Stimulated activated naive CD8-positive, alpha-beta T cell treated with anti-CD3 and anti-CD28 coated beads, Interleukin-15, amount 100 ng/mL, for 72 hours (primary cell): Measurements from ENCODE around the gene SEMA3B.
"Not testable (repeated sequence)": the region's sequence is repeated elsewhere in the genome, so short reads cannot be mapped to it uniquely, and the experiment has no call there.

Experiments used
- ATAC-seq: fragments of 150-1000 bp; cut with Tn5 transposase; 2 replicates; pipeline ENCODE4 v1.10.0; 2021; ENCODE audit warnings: mild to moderate bottlenecking, moderate library complexity
- DNase-seq, 2 donors: peaks; one replicate each; pipeline ENCODE4 v3.0.0; 2021 to 2022
- H3K27ac Mint-ChIP-seq, 2 donors: one replicate each; pipeline ENCODE4 v1.8.0; 2022; ENCODE audit warnings: mild to moderate bottlenecking in 2 of 2, mixed read lengths in 2 of 2, moderate library complexity in 2 of 2
- H3K27me3 Mint-ChIP-seq: one replicate; pipeline ENCODE4 v1.8.0; 2022; ENCODE audit warnings: mixed read lengths
- H3K4me1 Mint-ChIP-seq: one replicate; pipeline ENCODE4 v1.8.0; 2022; ENCODE audit warnings: mild to moderate bottlenecking, mixed read lengths
- H3K4me3 Mint-ChIP-seq, 2 donors: one replicate each; pipeline ENCODE4 v1.8.0; 2022; ENCODE audit warnings: mild to moderate bottlenecking in 2 of 2, mixed read lengths in 2 of 2, moderate library complexity in 1 of 2
- H3K9me3 Mint-ChIP-seq, 2 donors: one replicate each; pipeline ENCODE4 v1.8.0; 2022; ENCODE audit warnings: mixed read lengths in 2 of 2

The SEMA3B gene

GRCh38 chr3:50233176-50233575 lies 35.8 kb upstream of the SEMA3B start:
- H3K4me1 Mint-ChIP-seq: peaks cover 38% of the 10 kb centered on the region
- no peaks in the 10 kb centered on the region for H3K27me3 Mint-ChIP-seq
- DNase-seq (no peak), ATAC-seq (no peak)
- H3K27ac Mint-ChIP-seq: no peak overlapping the region
- H3K4me3 Mint-ChIP-seq: no peak overlapping the region
- H3K9me3 Mint-ChIP-seq: no peaks in the 10 kb centered on the region

DNA sequence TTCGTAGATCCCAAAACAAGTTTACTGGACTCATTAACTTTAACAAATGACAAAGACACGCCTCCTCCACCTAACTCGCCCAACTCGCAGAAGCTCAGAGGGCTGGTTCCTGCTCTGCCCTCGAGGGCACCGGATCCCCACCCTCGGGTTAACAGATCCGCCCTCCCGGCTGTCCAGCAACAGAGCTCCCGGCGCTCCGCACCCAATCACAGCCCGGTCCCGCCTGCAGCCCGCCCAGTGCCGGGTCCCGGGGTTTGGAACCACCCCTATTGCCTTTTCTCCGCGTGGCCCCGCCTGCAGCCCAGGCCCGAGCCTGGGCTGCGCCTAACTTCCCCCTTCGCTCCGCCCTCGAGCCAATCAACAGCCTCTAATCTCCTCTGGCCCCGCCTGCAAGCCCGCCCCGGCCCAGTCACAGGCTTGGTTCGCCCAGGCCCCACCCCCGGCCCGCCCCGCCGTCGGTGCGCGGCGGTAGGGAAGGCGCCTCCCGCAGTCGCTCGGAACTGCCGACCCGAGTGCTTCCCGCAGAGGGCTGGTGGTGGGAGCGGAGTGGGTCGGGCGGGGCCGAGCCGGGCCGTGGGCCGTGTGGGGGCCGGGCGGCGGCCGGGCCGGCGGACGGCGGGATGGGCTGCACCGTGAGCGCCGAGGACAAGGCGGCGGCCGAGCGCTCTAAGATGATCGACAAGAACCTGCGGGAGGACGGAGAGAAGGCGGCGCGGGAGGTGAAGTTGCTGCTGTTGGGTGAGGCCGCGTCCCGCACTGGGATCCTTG lies 33.0 kb upstream of the SEMA3B start, which contains the start of gene GNAI2:
Gene GNAI2, plus strand, starts transcription at position 489 of the 768 bp plus-strand sequence. Its CDS starts 132 bp downstream, at position 621.
- Mint-ChIP-seq H3K27ac (peak within 1 kb of the TSS; percentile 96 to 97), H3K27me3 (no peaks in the 10 kb centered on the region), H3K9me3 (no peaks in the 10 kb centered on the region), H3K4me3 (peak within 1 kb of the TSS; percentile 88 to 97), H3K4me1 (peaks cover 57% of the 10 kb centered on the region)
- peak; percentile 99 for DNase-seq
- ATAC-seq: peak; percentile 94

- no peaks in the 10 kb centered on the region for H3K9me3 Mint-ChIP-seq
- peak overlapping the region; percentile 96 to 97 for H3K27ac Mint-ChIP-seq
- peak overlapping the region; percentile 88 to 97 for H3K4me3 Mint-ChIP-seq
- H3K27me3 Mint-ChIP-seq: no peaks in the 10 kb centered on the region
- no peak for DNase-seq
- no peak for ATAC-seq
- peaks cover 64% of the 10 kb centered on the region for H3K4me1 Mint-ChIP-seq
Observed at GRCh38 chr3:50236484-50237132, 32.3 kb upstream of the SEMA3B start.

- Mint-ChIP-seq H3K4me3 (peak overlapping the region; percentile 88 to 97), H3K4me1 (peaks cover 70% of the 10 kb centered on the region), H3K9me3 (no peaks in the 10 kb centered on the region), H3K27me3 (no peaks in the 10 kb centered on the region), H3K27ac (peak overlapping the region; percentile 96 to 97)
- DNase-seq (peak; percentile 39 to 45), ATAC-seq (no peak)
Observed at GRCh38 chr3:50237133-50237651, 31.8 kb upstream of the SEMA3B start.

GRCh38 chr3:50237754-50238548 lies 31.0 kb upstream of the SEMA3B start:
- Mint-ChIP-seq H3K4me1 (peaks cover 71% of the 10 kb centered on the region), H3K27ac (peak overlapping the region; percentile 96 to 97), H3K4me3 (peak overlapping the region; percentile 88 to 97), H3K27me3 (no peaks in the 10 kb centered on the region), H3K9me3 (no peaks in the 10 kb centered on the region)
- peak; percentile 85 to 89 for DNase-seq
- ATAC-seq: peak; percentile 65

- H3K27ac Mint-ChIP-seq: peak overlapping the region in 1 of 2 donors; percentile 96
- H3K27me3 Mint-ChIP-seq: no peaks in the 10 kb centered on the region
- peaks cover 71% of the 10 kb centered on the region for H3K4me1 Mint-ChIP-seq
- DNase-seq (no peak), ATAC-seq (no peak)
- H3K4me3 Mint-ChIP-seq: peak overlapping the region; percentile 88 to 97
- no peaks in the 10 kb centered on the region for H3K9me3 Mint-ChIP-seq
Observed at GRCh38 chr3:50238549-50239026, 30.4 kb upstream of the SEMA3B start.

- DNase-seq (no peak), ATAC-seq (no peak)
- H3K9me3 Mint-ChIP-seq: no peaks in the 10 kb centered on the region
- no peaks in the 10 kb centered on the region for H3K27me3 Mint-ChIP-seq
- peaks cover 80% of the 10 kb centered on the region for H3K4me1 Mint-ChIP-seq
- H3K4me3 Mint-ChIP-seq: peak overlapping the region; percentile 49 to 88
- peak overlapping the region; percentile 79 to 89 for H3K27ac Mint-ChIP-seq
Observed at GRCh38 chr3:50239649-50240048, 29.3 kb upstream of the SEMA3B start.

DNA sequence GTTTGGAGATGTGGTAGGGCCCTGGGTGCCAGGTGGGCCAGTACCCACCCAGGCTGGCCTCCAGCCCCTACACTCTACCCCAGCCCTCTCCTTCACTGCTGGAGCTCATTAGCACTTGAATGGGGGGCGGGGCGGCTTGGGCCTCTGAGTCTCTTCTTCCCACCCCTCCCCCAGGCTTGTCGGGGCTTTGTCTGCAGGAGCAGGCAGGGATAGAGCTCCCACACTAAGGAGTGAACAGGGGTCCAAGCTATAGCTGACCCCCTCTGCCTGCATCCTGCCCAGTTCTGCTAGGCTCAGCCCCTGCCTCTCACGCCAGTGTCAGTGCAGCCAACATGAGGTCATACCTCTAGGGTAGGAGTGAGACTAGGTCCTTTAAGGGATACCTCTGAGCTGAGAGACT lies 27.8 kb upstream of the SEMA3B start:
- peaks cover 84% of the 10 kb centered on the region for H3K4me1 Mint-ChIP-seq
- no peaks in the 10 kb centered on the region for H3K27me3 Mint-ChIP-seq
- peak overlapping the region; percentile 79 to 85 for H3K4me3 Mint-ChIP-seq
- ATAC-seq (no peak), DNase-seq (no peak)
- peak overlapping the region in 1 of 2 donors; percentile 94 for H3K27ac Mint-ChIP-seq
- no peaks in the 10 kb centered on the region for H3K9me3 Mint-ChIP-seq

DNA sequence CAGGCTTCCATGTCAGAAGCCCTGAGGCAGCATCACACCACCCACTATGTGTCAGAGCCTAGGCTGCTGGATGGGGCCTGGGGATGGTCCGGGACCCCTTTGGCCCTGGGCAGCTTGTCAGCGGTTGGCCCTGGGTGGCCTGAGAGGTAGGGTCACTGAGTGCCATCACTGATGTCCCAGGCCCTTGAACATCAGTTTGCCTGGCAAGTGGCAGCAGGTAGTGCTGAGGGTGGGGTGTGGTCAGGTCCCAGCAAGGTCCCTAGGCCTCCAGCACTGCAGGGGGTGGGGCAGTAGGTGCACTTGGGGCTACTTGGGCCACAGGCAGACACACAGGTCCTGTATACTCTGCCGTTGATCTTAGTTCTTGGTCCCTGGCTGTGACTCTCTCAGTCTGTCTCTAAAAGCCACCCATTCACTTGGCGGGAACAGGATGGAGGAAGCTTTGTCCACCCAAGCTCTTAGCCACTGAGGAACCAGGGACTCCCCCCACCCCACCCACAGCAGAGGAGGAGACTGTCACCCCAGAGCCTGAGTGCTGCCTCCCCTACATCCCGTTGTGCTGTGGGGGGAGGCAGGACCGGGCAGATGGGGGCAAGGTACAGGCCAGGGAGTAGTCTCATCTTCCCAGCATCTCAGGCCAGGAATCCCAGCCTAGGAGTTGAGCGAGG lies 27.1 kb upstream of the SEMA3B start:
- H3K27ac Mint-ChIP-seq: peak overlapping the region in 1 of 2 donors; percentile 78
- H3K4me3 Mint-ChIP-seq: peak overlapping the region; percentile 79 to 85
- no peak for ATAC-seq
- no peaks in the 10 kb centered on the region for H3K27me3 Mint-ChIP-seq
- no peak for DNase-seq
- peaks cover 91% of the 10 kb centered on the region for H3K4me1 Mint-ChIP-seq
- H3K9me3 Mint-ChIP-seq: no peaks in the 10 kb centered on the region

- DNase-seq: no peak
Observed at GRCh38 chr3:50242381-50242770, 26.6 kb upstream of the SEMA3B start.

DNA sequence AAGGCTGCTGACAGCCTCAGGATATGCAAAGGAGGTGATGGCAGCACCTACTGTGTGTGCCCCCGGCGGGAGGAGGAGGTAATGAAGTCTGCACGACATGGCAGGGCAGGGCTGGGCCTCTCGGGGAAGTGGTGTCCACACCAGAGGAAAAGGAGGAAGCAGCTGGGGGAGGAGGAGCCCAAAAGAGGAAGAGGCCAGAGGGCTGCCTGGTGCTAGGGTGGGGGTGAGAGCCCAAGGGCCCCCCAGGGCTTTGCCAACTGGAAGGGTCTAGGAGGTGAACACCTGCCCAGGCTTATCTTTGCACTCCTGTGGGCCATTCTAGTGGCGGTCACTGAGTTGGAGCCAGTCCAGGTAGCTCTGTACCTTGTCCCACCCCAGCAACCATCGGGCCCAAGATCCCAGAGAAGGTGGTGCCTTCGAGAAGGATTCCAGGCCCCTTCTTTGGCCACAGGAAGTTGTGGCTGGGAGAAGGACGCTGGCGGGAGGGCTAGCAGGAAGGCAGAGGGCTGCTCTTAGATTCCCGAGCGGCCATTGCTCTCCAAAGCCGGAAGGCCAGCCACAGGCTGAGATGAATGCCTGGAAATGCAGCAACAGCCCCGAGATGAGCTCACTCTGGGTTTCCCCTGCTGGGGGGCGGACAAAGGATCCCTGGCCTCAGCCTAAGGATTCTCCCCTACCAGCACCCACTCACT lies 25.9 kb upstream of the SEMA3B start:
- peak overlapping the region; percentile 77 to 93 for H3K27ac Mint-ChIP-seq
- peaks cover 98% of the 10 kb centered on the region for H3K4me1 Mint-ChIP-seq
- peak overlapping the region; percentile 79 to 85 for H3K4me3 Mint-ChIP-seq
- ATAC-seq: no peak
- H3K9me3 Mint-ChIP-seq: no peaks in the 10 kb centered on the region
- H3K27me3 Mint-ChIP-seq: no peaks in the 10 kb centered on the region
- DNase-seq: peak in 1 of 2 donors; percentile 54

More at GRCh38 chr3:50242381-50242770, 26.6 kb upstream of the SEMA3B start:
- no peaks in the 10 kb centered on the region for H3K27me3 Mint-ChIP-seq
- H3K27ac Mint-ChIP-seq: peak overlapping the region; percentile 77 to 93
- H3K4me1 Mint-ChIP-seq: peaks cover 96% of the 10 kb centered on the region
- ATAC-seq: no peak
- H3K4me3 Mint-ChIP-seq: peak overlapping the region; percentile 79 to 85
- no peaks in the 10 kb centered on the region for H3K9me3 Mint-ChIP-seq

DNA sequence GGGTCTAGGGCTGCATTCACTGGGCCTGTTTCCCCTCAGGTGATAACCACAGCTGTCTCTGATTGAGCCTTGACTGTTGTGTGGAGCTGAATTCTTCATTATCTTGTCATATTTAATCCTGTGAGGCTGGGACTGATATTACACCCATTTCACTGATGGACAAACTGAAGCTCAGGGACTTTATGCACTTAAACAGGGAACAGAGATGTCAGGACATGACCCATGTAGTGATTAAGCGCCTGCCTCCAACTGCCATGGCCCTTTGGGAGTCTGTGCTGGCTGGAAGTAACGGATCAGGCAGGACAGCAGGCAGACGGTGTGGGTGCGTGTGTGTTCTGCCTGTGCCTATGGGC lies 25.4 kb upstream of the SEMA3B start:
- H3K4me3 Mint-ChIP-seq: peak overlapping the region; percentile 42 to 71
- H3K27me3 Mint-ChIP-seq: no peaks in the 10 kb centered on the region
- peaks cover 97% of the 10 kb centered on the region for H3K4me1 Mint-ChIP-seq
- no peaks in the 10 kb centered on the region for H3K9me3 Mint-ChIP-seq
- DNase-seq: no peak
- H3K27ac Mint-ChIP-seq: peak overlapping the region; percentile 75 to 95
- ATAC-seq: no peak

GRCh38 chr3:50244813-50245212 lies 24.1 kb upstream of the SEMA3B start:
- not testable (repeated sequence) for H3K9me3 Mint-ChIP-seq, H3K27me3 Mint-ChIP-seq, ATAC-seq, DNase-seq
- H3K4me3 Mint-ChIP-seq: peak overlapping the region; percentile 86 to 91
- H3K4me1 Mint-ChIP-seq: peaks cover 96% of the 10 kb centered on the region
- peak overlapping the region; percentile 40 to 59 for H3K27ac Mint-ChIP-seq

- DNase-seq: no peak
- H3K9me3 Mint-ChIP-seq: no peaks in the 10 kb centered on the region
- no peaks in the 10 kb centered on the region for H3K27me3 Mint-ChIP-seq
- H3K4me3 Mint-ChIP-seq: peak overlapping the region; percentile 86 to 91
- H3K27ac Mint-ChIP-seq: peak overlapping the region; percentile 24 to 76
- H3K4me1 Mint-ChIP-seq: peaks cover 96% of the 10 kb centered on the region
- ATAC-seq: no peak
Observed at GRCh38 chr3:50245251-50245745, 23.6 kb upstream of the SEMA3B start.
